Panc1 (cell line): Measurements from ENCODE around the gene PCIF1. TPM values are rescaled to one million over a fixed set of nuclear protein-coding genes. Genes with fewer than 3 reads are reported as not detected.
A peak's percentile ranks its signal among the peaks of the same experiment; 100 is the strongest.

Experiments used
- ATAC-seq: fragments of 200-7000 bp; cut with Tn5 transposase; 2 replicates; pipeline ENCODE4 v1.9.1; 2020; ENCODE audit warnings: mild to moderate bottlenecking, moderate library complexity
- BruUV-seq: library from RNA; stranded (reverse); fragments of 400-500 nt; replicated peaks from 2 replicates; lab custom pipeline; 2021; lab: Mats Ljungman, UMichigan
- CTCF ChIA-PET: fragments of 300-600 bp; sonication (Branson Sonifier 250); formaldehyde crosslinking; loops from one replicate; lab custom pipeline; 2022; ENCODE audit warnings: antibody characterized with exemption; lab: Charles Lee
- POLR2A ChIA-PET: fragments of 300-600 bp; sonication (Branson Sonifier 250); formaldehyde crosslinking; loops from one replicate; lab custom pipeline; 2022; ENCODE audit warnings: antibody characterized with exemption; lab: Charles Lee
- DNase-seq: peaks from one replicate; pipeline ENCODE4 v3.0.0-alpha.2; 2010; ENCODE audit warnings: low read depth, low spot score
- H3K27ac ChIP-seq: 2 replicates; pipeline ENCODE4 v1.5.1; 2011; ENCODE audit warnings: mild to moderate bottlenecking, low read length, inconsistent platforms
- H3K27me3 ChIP-seq: fragments of 200-500 bp; sonication (Bioruptor generic); 2 replicates; pipeline ENCODE4 v1.6.0; 2014; ENCODE audit warnings: low read length, inconsistent platforms; ENCODE audit not compliant: control insufficient read depth, insufficient read depth
- H3K36me3 ChIP-seq: fragments of 200-500 bp; sonication (Bioruptor generic); 2 replicates; pipeline ENCODE4 v1.5.1; 2014; ENCODE audit warnings: inconsistent platforms, mild to moderate bottlenecking, low read length, moderate library complexity; ENCODE audit not compliant: control insufficient read depth, insufficient read depth
- H3K4me1 ChIP-seq: 2 replicates; pipeline ENCODE4 v1.5.1; 2011; ENCODE audit warnings: inconsistent platforms, mild to moderate bottlenecking, low read length, moderate library complexity; ENCODE audit not compliant: control insufficient read depth, insufficient read depth
- H3K4me3 ChIP-seq, 2 experiments: 2 replicates each; pipeline ENCODE4 v1.5.1; 2011 to 2012; ENCODE audit warnings: low read depth in 2 of 2, low read length in 2 of 2, mild to moderate bottlenecking in 2 of 2, inconsistent platforms in 1 of 2, moderate library complexity in 1 of 2
- H3K9me3 ChIP-seq: fragments of 200-500 bp; sonication (Bioruptor generic); 2 replicates; pipeline ENCODE4 v1.5.1; 2014; ENCODE audit warnings: low read depth, mild to moderate bottlenecking, inconsistent platforms, low read length, moderate library complexity; ENCODE audit not compliant: control insufficient read depth, insufficient read depth
- CTCF ChIP-seq: fragments of 450-650 bp; IDR thresholded peaks from 2 replicates; pipeline ENCODE4 v1.5.1; 2017; ENCODE audit warnings: mild to moderate bottlenecking
- POLR2AphosphoS5 ChIP-seq: IDR thresholded peaks from 2 replicates; pipeline ENCODE4 v1.6.1; 2012; ENCODE audit warnings: mild to moderate bottlenecking, low read depth, low read length, moderate library complexity
- REST ChIP-seq, 2 experiments: IDR thresholded peaks; 2 replicates each; pipeline ENCODE4 v1.6.1; 2011 to 2012; ENCODE audit warnings: low read depth in 2 of 2, control low read depth in 1 of 2, low read length in 1 of 2, mild to moderate bottlenecking in 1 of 2, moderate library complexity in 1 of 2; ENCODE audit not compliant: insufficient read depth in 1 of 2
- SIN3A ChIP-seq: IDR thresholded peaks from 2 replicates; pipeline ENCODE4 v1.6.1; 2012; ENCODE audit warnings: low read depth, mild to moderate bottlenecking, low read length, moderate library complexity, borderline replicate concordance; ENCODE audit not compliant: insufficient read depth
- TCF7L2 ChIP-seq: IDR thresholded peaks from 2 replicates; pipeline ENCODE4 v1.6.1; 2011; ENCODE audit warnings: mild to moderate bottlenecking, low read depth, low read length, inconsistent platforms
- in situ Hi-C: cut with HindIII; loops from 2 replicates; pipeline ENCODE4 v1.10.0; 2016; ENCODE audit warnings: low sequenced_read_pairs, low pct_unique_long_range_greater_than_20kb
- intact Hi-C: fragments of 100-400 bp; cut with micrococcal nuclease; formaldehyde crosslinking; loops from one replicate; pipeline ENCODE4 v1.10.0; 2022; ENCODE audit not compliant: unreplicated experiment
- total RNA-seq: library from RNA; stranded (reverse); gene quantifications from one replicate; pipeline ENCODE4 v1.2.1, GENCODE V29; 2021; ENCODE audit not compliant: unreplicated experiment

The PCIF1 gene
- total RNA-seq, 1 experiment from 2014 or later: 24.6 TPM

GRCh38 chr20:45971675-45972499 is 37.4 kb downstream of the PCIF1 start, which contains the start of gene ZNF335:
Gene ZNF335 (minus strand): TSS chr20:45972203. CDS start chr20:45971410, 793 bp downstream.
- Histone ChIP-seq H3K4me1 (peaks cover 10% of the 10 kb centered on the region), H3K9me3 (no peaks in the 10 kb centered on the region), H3K27me3 (no peaks in the 10 kb centered on the region), H3K36me3 (peaks cover 6% of the 10 kb centered on the region), H3K4me3 (peak within 1 kb of the TSS; percentile 62 to 93), H3K27ac (peak within 1 kb of the TSS; percentile 99)
- intact Hi-C loops (no loop called here), in situ Hi-C loops (no loop called here)
- TF ChIP-seq REST (IDR thresholded peaks at IDR 0.05; ENCODE audit: insufficient read depth in 1 of 2, low read depth in 2 of 2, low read length in 1 of 2): no peak
- TF ChIP-seq TCF7L2: peak; percentile 56
- TF ChIP-seq POLR2AphosphoS5: peak; percentile 59
- TF ChIP-seq SIN3A: peak; percentile 58; the same call in 1 of the 2 replicates
- no TSS peak for BruUV-seq
- ChIA-PET CTCF (interaction anchor here (0.6 to 1.0 kb wide), 3 partner anchors 15 to 165 kb away, joined by 3 to 5 read pairs (median 3); no protein-coding TSS in a partner anchor), POLR2A (interaction anchor here (0.7 kb wide), 1 partner anchor 101 kb away, joined by 4 read pairs; no protein-coding TSS in a partner anchor)
- ATAC-seq (peak; percentile 93), DNase-seq (peak; percentile 85)

- TSS peak; percentile 94 for BruUV-seq
- H3K9me3 ChIP-seq: no peaks in the 10 kb centered on the region
- intact Hi-C loops (no loop called here), in situ Hi-C loops (no loop called here)
- ChIA-PET CTCF (interaction anchor here (0.6 to 1.0 kb wide), 3 partner anchors 15 to 166 kb away, joined by 3 to 5 read pairs (median 3); no protein-coding TSS in a partner anchor), POLR2A (interaction anchor here (0.7 kb wide), 1 partner anchor 100 kb away, joined by 4 read pairs; no protein-coding TSS in a partner anchor)
- H3K27me3 ChIP-seq: no peaks in the 10 kb centered on the region
- H3K4me3 ChIP-seq: peak overlapping the region; percentile 62 to 93
- peak overlapping the region; percentile 99 for H3K27ac ChIP-seq
- peaks cover 2% of the 10 kb centered on the region for H3K36me3 ChIP-seq
- no peak for ATAC-seq
- H3K4me1 ChIP-seq: peaks cover 10% of the 10 kb centered on the region
- no peak for DNase-seq
- TF ChIP-seq CTCF (no peak), SIN3A (no peak), TCF7L2 (no peak)
Measured at GRCh38 chr20:45972500-45973183, 38.2 kb downstream of the PCIF1 start.
